Common myeloid progenitor, CD34-positive (primary cell): Measurements from ENCODE around the gene FADS1.
A peak's percentile ranks its signal among the peaks of the same experiment; 100 is the strongest.

ENCODE experiments used
- CTCF ChIA-PET: fragments of 350-600 bp; sonication (Branson Sonifier 250); formaldehyde crosslinking; loops from one replicate; lab custom pipeline; 2021; ENCODE audit warnings: antibody characterized with exemption; lab: Charles Lee
- POLR2A ChIA-PET: fragments of 350-600 bp; sonication (Branson Sonifier 250); formaldehyde crosslinking; loops from one replicate; lab custom pipeline; 2021; ENCODE audit warnings: antibody characterized with exemption; lab: Charles Lee
- DNase-seq, 3 donors: peaks; one replicate each; pipeline versions ENCODE4 v3.0.0 to v3.0.0-alpha.2; 2013
- H3K27ac ChIP-seq, 2 experiments: 1 replicate in 1 of 2; 2 replicates in 1 of 2; pipeline ENCODE4 v1.7.0; 2013; ENCODE audit warnings: inconsistent platforms in 2 of 2, low read length in 2 of 2, mild to moderate bottlenecking in 2 of 2, low read depth in 1 of 2, moderate library complexity in 1 of 2; ENCODE audit not compliant: severe bottlenecking in 2 of 2, insufficient read depth in 1 of 2, poor library complexity in 1 of 2
- H3K27me3 ChIP-seq, 5 experiments: replicated peaks in 2 of 5; 1 replicate in 3 of 5; 2 replicates in 2 of 5; pipeline versions ENCODE4 v1.6.1 to v1.7.0; 2013; ENCODE audit warnings: low read length in 4 of 5, mild to moderate bottlenecking in 2 of 5, moderate library complexity in 2 of 5, inconsistent platforms in 1 of 5; ENCODE audit not compliant: insufficient read depth in 5 of 5, control insufficient read depth in 4 of 5
- H3K36me3 ChIP-seq, 4 experiments: 1 replicate in 2 of 4; 2 replicates in 2 of 4; pipeline versions ENCODE4 v1.6.1 to v1.7.0; 2013; ENCODE audit warnings: low read length in 3 of 4, control low read depth in 1 of 4, mild to moderate bottlenecking in 1 of 4; ENCODE audit not compliant: control insufficient read depth in 4 of 4, insufficient read depth in 4 of 4
- H3K4me1 ChIP-seq, 4 experiments: 1 replicate in 3 of 4; 2 replicates in 1 of 4; pipeline versions ENCODE4 v1.6.1 to v1.7.1; 2013; ENCODE audit warnings: low read length in 3 of 4, mild to moderate bottlenecking in 3 of 4, control low read depth in 1 of 4, inconsistent platforms in 1 of 4, moderate library complexity in 1 of 4; ENCODE audit not compliant: control insufficient read depth in 4 of 4, insufficient read depth in 4 of 4; ENCODE audit errors: control extremely low read depth in 1 of 4
- H3K4me3 ChIP-seq, 7 experiments: 1 replicate in 4 of 7; 2 replicates in 3 of 7; pipeline versions ENCODE4 v1.5.1 to v1.7.0; 2013; ENCODE audit warnings: mild to moderate bottlenecking in 7 of 7, low read length in 6 of 7, moderate library complexity in 6 of 7, inconsistent platforms in 2 of 7, low read depth in 2 of 7, control low read depth in 1 of 7; ENCODE audit not compliant: insufficient read depth in 4 of 7, control insufficient read depth in 1 of 7; ENCODE audit errors: extremely low read depth in 1 of 7
- H3K9me3 ChIP-seq, 5 experiments: 1 replicate in 4 of 5; 2 replicates in 1 of 5; pipeline versions ENCODE4 v1.6.1 to v1.7.1; 2013; ENCODE audit warnings: low read length in 4 of 5, mild to moderate bottlenecking in 2 of 5, inconsistent platforms in 1 of 5, low read depth in 1 of 5, moderate library complexity in 1 of 5; ENCODE audit not compliant: control insufficient read depth in 4 of 5, insufficient read depth in 2 of 5; ENCODE audit errors: control extremely low read depth in 1 of 5
- WGBS: methylation state at CpG from one replicate; pipeline ENCODE4 v1.1.5; 2013; ENCODE audit not compliant: insufficient coverage; 5-methylcytosine and 5-hydroxymethylcytosine counted together

Gene FADS1

GRCh38 chr11:61797263-61797944 lies 19.4 kb downstream of the FADS1 start:
- peaks cover 8 to 70% (median 21%) of the 10 kb centered on the region in 4 experiments for H3K36me3 ChIP-seq
- 91% methylated on average over 2 of the region's 3 CpGs for WGBS
- peak overlapping the region; percentile 23 to 47 for H3K27ac ChIP-seq
- ChIA-PET POLR2A (interaction anchor here (0.8 to 1.5 kb wide), 3 partner anchors 15 to 37 kb away, joined by 3 to 7 read pairs (median 3); partner anchors contain the start of gene FADS1), CTCF (interaction anchor here (0.7 to 19.2 kb wide), 38 partner anchors 8 to 410 kb away, joined by 3 to 218 read pairs (median 4); partner anchors contain the start of genes FADS1, FADS2 and RAB3IL1)
- no peaks in the 10 kb centered on the region for H3K9me3 ChIP-seq
- DNase-seq: peak; percentile 87 to 92 (median 88)
- H3K27me3 ChIP-seq: no peaks in the 10 kb centered on the region
- no peak overlapping the region for H3K4me3 ChIP-seq
- peaks cover 6 to 20% (median 15%) of the 10 kb centered on the region in 4 experiments for H3K4me1 ChIP-seq

- ChIA-PET CTCF (interaction anchor here (0.9 to 19.2 kb wide), 21 partner anchors 9 to 325 kb away, joined by 3 to 218 read pairs (median 9); partner anchors contain the start of gene FADS1), POLR2A (no interaction called here)
- H3K27me3 ChIP-seq: no peaks in the 10 kb centered on the region
- H3K27ac ChIP-seq: no peak overlapping the region
- no peak for DNase-seq
- peaks cover 11 to 29% (median 25%) of the 10 kb centered on the region in 4 experiments for H3K4me1 ChIP-seq
- H3K4me3 ChIP-seq: no peak overlapping the region
- H3K9me3 ChIP-seq: no peaks in the 10 kb centered on the region
- peaks cover 3 to 56% (median 12%) of the 10 kb centered on the region in 4 experiments for H3K36me3 ChIP-seq
- 98% methylated on average over 17 of the region's 18 CpGs for WGBS
Measured at GRCh38 chr11:61795876-61796526, 20.8 kb downstream of the FADS1 start.

- no peaks in the 10 kb centered on the region for H3K27me3 ChIP-seq
- H3K27ac ChIP-seq: no peak overlapping the region
- no peaks in the 10 kb centered on the region for H3K9me3 ChIP-seq
- no peak overlapping the region for H3K4me3 ChIP-seq
- CTCF ChIA-PET: interaction anchor here (0.9 to 19.2 kb wide), 14 partner anchors 9 to 313 kb away, joined by 3 to 218 read pairs (median 16); partner anchors contain the start of gene FADS1
- POLR2A ChIA-PET: no interaction called here
- H3K36me3 ChIP-seq: peaks cover 3 to 53% (median 11%) of the 10 kb centered on the region in 4 experiments
- no peak for DNase-seq
- H3K4me1 ChIP-seq: peaks cover 11 to 29% (median 25%) of the 10 kb centered on the region in 4 experiments
- 99% methylated on average over 11 of the region's 12 CpGs for WGBS
Measured at GRCh38 chr11:61795459-61795858, 21.3 kb downstream of the FADS1 start.

- no peaks in the 10 kb centered on the region for H3K9me3 ChIP-seq
- peak overlapping the region in 1 of 7 experiments; percentile 40 for H3K4me3 ChIP-seq
- ChIA-PET POLR2A (no interaction called here), CTCF (interaction anchor here (0.5 to 19.2 kb wide), 6 partner anchors 10 to 312 kb away, joined by 3 to 218 read pairs (median 22); partner anchors contain the start of gene FADS1)
- peaks cover 11 to 29% (median 25%) of the 10 kb centered on the region in 4 experiments for H3K4me1 ChIP-seq
- no peaks in the 10 kb centered on the region for H3K27me3 ChIP-seq
- no peak for DNase-seq
- peaks cover 6 to 53% (median 16%) of the 10 kb centered on the region in 4 experiments for H3K36me3 ChIP-seq
- no peak overlapping the region for H3K27ac ChIP-seq
- 100% methylated on average over 1 of the region's 4 CpGs for WGBS
Measured at GRCh38 chr11:61794579-61794978, 22.2 kb downstream of the FADS1 start.

GRCh38 chr11:61793829-61794204 lies 23.0 kb downstream of the FADS1 start:
- no peak for DNase-seq
- Histone ChIP-seq H3K4me1 (peaks cover 11 to 29% (median 25%) of the 10 kb centered on the region in 4 experiments), H3K27me3 (no peaks in the 10 kb centered on the region), H3K9me3 (no peaks in the 10 kb centered on the region), H3K4me3 (peak overlapping the region in 6 of 7 experiments; percentile 48 to 94 (median 85)), H3K36me3 (peaks cover 4 to 54% (median 22%) of the 10 kb centered on the region in 4 experiments), H3K27ac (peak overlapping the region; percentile 99)
- POLR2A ChIA-PET: interaction anchor here (0.6 kb wide), 1 partner anchor 171 kb away, joined by 3 read pairs; no protein-coding TSS in a partner anchor
- CTCF ChIA-PET: interaction anchor here (0.7 to 19.2 kb wide), 6 partner anchors 11 to 121 kb away, joined by 3 to 218 read pairs (median 4); partner anchors contain the start of genes FADS1 and FADS2
- WGBS: 100% methylated on average over 3 of the region's 3 CpGs

GRCh38 chr11:61793083-61793828 lies 23.5 kb downstream of the FADS1 start:
- H3K27me3 ChIP-seq: no peaks in the 10 kb centered on the region
- H3K9me3 ChIP-seq: no peaks in the 10 kb centered on the region
- peak overlapping the region; percentile 48 to 94 (median 84) for H3K4me3 ChIP-seq
- ChIA-PET POLR2A (interaction anchor here (0.6 kb wide), 1 partner anchor 39 kb away, joined by 3 read pairs; no protein-coding TSS in a partner anchor), CTCF (interaction anchor here (0.7 to 19.2 kb wide), 10 partner anchors 12 to 153 kb away, joined by 3 to 218 read pairs (median 4); partner anchors contain the start of genes FADS1 and FADS2)
- WGBS: 9% methylated on average over 22 of the region's 29 CpGs
- peaks cover 4 to 58% (median 25%) of the 10 kb centered on the region in 4 experiments for H3K36me3 ChIP-seq
- peak overlapping the region; percentile 99 for H3K27ac ChIP-seq
- peaks cover 11 to 29% (median 25%) of the 10 kb centered on the region in 4 experiments for H3K4me1 ChIP-seq
- DNase-seq: peak in 1 of 3 donors; percentile 10
